ENCODE measurements around the gene ZNF383. TPM values are rescaled to one million over a fixed set of nuclear protein-coding genes. Genes with fewer than 3 reads are reported as not detected.
A peak's percentile ranks its signal among the peaks of the same experiment; 100 is the strongest.

The ZNF383 gene
- total RNA-seq, 1 experiment from 2014 or later, result 6.5 TPM

DNA sequence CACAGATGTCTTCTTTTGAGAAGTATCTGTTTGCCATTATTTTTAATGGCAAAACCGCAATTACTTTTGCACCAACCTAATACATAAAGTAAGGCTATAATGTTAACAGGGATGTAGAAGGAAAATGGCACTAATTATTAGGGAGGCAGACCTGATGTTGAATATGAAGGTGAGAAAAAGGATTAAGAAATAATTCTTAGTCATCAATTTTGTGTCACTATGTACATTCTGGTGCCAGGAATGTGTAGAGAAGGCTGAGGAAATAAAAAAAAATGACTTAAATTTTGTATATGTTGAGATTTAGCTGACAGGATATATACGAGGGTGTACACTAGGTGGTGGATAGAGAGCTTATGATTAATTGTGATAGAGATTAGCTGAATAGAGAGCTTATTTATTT is 20.2 kb upstream of the ZNF383 start:
- DNase-seq, result no peak

DNA sequence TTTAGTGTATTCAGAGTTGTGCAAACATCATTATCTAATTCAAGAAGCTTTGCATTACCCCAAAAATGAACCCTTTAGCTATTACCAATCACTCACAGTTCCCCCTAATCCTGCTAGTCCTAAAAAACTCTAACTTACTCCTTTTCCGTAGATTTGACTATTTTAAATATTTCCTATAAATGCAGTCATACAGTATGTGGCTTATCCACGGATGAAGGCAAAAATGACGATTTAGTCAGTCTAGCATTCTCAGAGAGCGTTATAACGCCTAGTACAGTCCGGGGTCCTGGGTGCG is 587 bp upstream of the ZNF383 start:
- intact Hi-C loops (cut with micrococcal nuclease; ENCODE audit: unreplicated experiment), result loop anchor here (5.0 to 10.0 kb wide), 2 partner anchors 377 to 530 kb away; partner anchors contain the start of genes ZNF540, ZNF567 and ZNF571

More for the DNA sequence above, 20.2 kb upstream of the ZNF383 start:
- POLR2A ChIA-PET (ENCODE audit: unreplicated experiment), result no interaction called here
- CTCF ChIA-PET, result no interaction called here
- Histone ChIP-seq H3K27me3 (ENCODE audit: insufficient read depth, low read depth) (no peaks in the 10 kb centered on the region), H3K79me2 (ENCODE audit: low read depth) (no peaks in the 10 kb centered on the region), H2AFZ (no peak overlapping the region), H3K4me3 (no peak overlapping the region), H3K4me2 (no peak overlapping the region), H3F3A (ENCODE audit: insufficient read depth, low read depth) (no peaks in the 10 kb centered on the region), H3K9me2 (ENCODE audit: insufficient read depth) (no peaks in the 10 kb centered on the region), H4K20me1 (ENCODE audit: insufficient read depth) (no peaks in the 10 kb centered on the region), H3K27ac (no peak overlapping the region), H3K9me3 (ENCODE audit: insufficient read depth, low read depth) (peaks cover 16% of the 10 kb centered on the region), H3K4me1 (replicated peaks; ENCODE audit: insufficient read depth) (no peaks in the 10 kb centered on the region), H3K36me3 (ENCODE audit: low read depth) (peaks cover 10% of the 10 kb centered on the region)
- no TSS peak for BruUV-seq (replicated peaks)
- intact Hi-C loops (cut with micrococcal nuclease; ENCODE audit: unreplicated experiment), result no loop called here
- no peak for TF ChIP-seq EZH2 (IDR thresholded peaks at IDR 0.05; ENCODE audit: low read depth)

DNA sequence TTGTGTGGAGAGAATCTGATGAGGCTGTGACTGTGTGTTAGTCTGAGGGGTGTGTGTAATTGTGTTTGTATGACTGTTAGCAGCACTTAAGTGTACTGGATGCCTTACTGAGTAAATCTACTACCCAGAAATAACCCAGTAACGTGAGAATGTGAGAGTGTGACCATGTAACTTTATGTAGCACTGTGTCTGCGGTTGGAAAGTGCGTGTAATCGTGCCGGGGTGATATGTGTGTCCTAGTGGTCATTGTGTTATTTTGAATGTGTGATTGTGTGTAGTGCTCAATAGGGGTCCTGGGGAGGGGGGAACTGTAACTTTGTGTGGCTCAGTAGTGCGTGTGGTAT is 550 bp downstream of the ZNF383 start:
- no peaks in the 10 kb centered on the region for H3K9me2 ChIP-seq (ENCODE audit: insufficient read depth)
- peak overlapping the region; percentile 96 for H2AFZ ChIP-seq
- H3K36me3 ChIP-seq (ENCODE audit: low read depth), result peaks cover 30% of the 10 kb centered on the region
- peak overlapping the region; percentile 88 for H3K4me3 ChIP-seq
- intact Hi-C loops (cut with micrococcal nuclease; ENCODE audit: unreplicated experiment), result loop anchor here (1.0 to 10.0 kb wide), 3 partner anchors 46 to 531 kb away; partner anchors contain the start of genes ZNF540, ZNF567, ZNF571 and ZNF585A
- H3K4me1 ChIP-seq (replicated peaks; ENCODE audit: insufficient read depth), result no peaks in the 10 kb centered on the region; the same call in 1 of the 2 replicates
- H3K27ac ChIP-seq, result no peak overlapping the region
- TF ChIP-seq CTCF (conservative IDR thresholded peaks at IDR 0.05), result no peak
- no peak for TF ChIP-seq EZH2 (IDR thresholded peaks at IDR 0.05; ENCODE audit: low read depth)
- peak overlapping the region; percentile 87 for H3K4me2 ChIP-seq
- H3F3A ChIP-seq (ENCODE audit: insufficient read depth, low read depth), result no peaks in the 10 kb centered on the region
- BruUV-seq (replicated peaks), result TSS peak; percentile 42
- H3K79me2 ChIP-seq (ENCODE audit: low read depth), result peaks cover 17% of the 10 kb centered on the region
- DNase-seq, result no peak
- ChIA-PET CTCF (no interaction called here), POLR2A (ENCODE audit: unreplicated experiment) (no interaction called here)
- peaks cover 20% of the 10 kb centered on the region; the same call in 1 of the 2 replicates for H3K9me3 ChIP-seq (ENCODE audit: insufficient read depth, low read depth)
- no peaks in the 10 kb centered on the region for H4K20me1 ChIP-seq (ENCODE audit: insufficient read depth)
- no peaks in the 10 kb centered on the region for H3K27me3 ChIP-seq (ENCODE audit: insufficient read depth, low read depth)

More for the DNA sequence above, 587 bp upstream of the ZNF383 start:
- Histone ChIP-seq H3F3A (ENCODE audit: insufficient read depth, low read depth) (no peaks in the 10 kb centered on the region), H3K79me2 (ENCODE audit: low read depth) (peaks cover 17% of the 10 kb centered on the region), H3K4me1 (replicated peaks; ENCODE audit: insufficient read depth) (no peaks in the 10 kb centered on the region; the same call in 1 of the 2 replicates), H3K27me3 (ENCODE audit: insufficient read depth, low read depth) (no peaks in the 10 kb centered on the region), H3K27ac (no peak overlapping the region), H3K4me2 (peak overlapping the region; percentile 87), H2AFZ (peak overlapping the region; percentile 96), H3K9me3 (ENCODE audit: insufficient read depth, low read depth) (peaks cover 16% of the 10 kb centered on the region; the same call in 1 of the 2 replicates), H3K9me2 (ENCODE audit: insufficient read depth) (no peaks in the 10 kb centered on the region), H3K4me3 (peak overlapping the region; percentile 88), H4K20me1 (ENCODE audit: insufficient read depth) (no peaks in the 10 kb centered on the region), H3K36me3 (ENCODE audit: low read depth) (peaks cover 23% of the 10 kb centered on the region)
- ChIA-PET CTCF (no interaction called here), POLR2A (ENCODE audit: unreplicated experiment) (interaction anchor here (0.5 to 0.9 kb wide), 6 partner anchors 139 to 728 kb away, joined by 3 to 11 read pairs (median 4); partner anchors contain the start of genes ZNF420, ZNF527 and ZNF566)
- no TSS peak for BruUV-seq (replicated peaks)
- no peak for DNase-seq
- TF ChIP-seq EZH2 (IDR thresholded peaks at IDR 0.05; ENCODE audit: low read depth) (no peak), CTCF (conservative IDR thresholded peaks at IDR 0.05) (no peak)

- intact Hi-C loops (cut with micrococcal nuclease; ENCODE audit: unreplicated experiment), result no loop called here
- Histone ChIP-seq H3K9me2 (ENCODE audit: insufficient read depth) (no peaks in the 10 kb centered on the region), H3K4me1 (replicated peaks; ENCODE audit: insufficient read depth) (no peaks in the 10 kb centered on the region; the same call in 1 of the 2 replicates), H2AFZ (no peak overlapping the region), H3K9me3 (ENCODE audit: insufficient read depth, low read depth) (peaks cover 24% of the 10 kb centered on the region; the same call in 1 of the 2 replicates), H4K20me1 (ENCODE audit: insufficient read depth) (no peaks in the 10 kb centered on the region), H3K27ac (no peak overlapping the region), H3K4me2 (no peak overlapping the region), H3K79me2 (ENCODE audit: low read depth) (peaks cover 17% of the 10 kb centered on the region), H3F3A (ENCODE audit: insufficient read depth, low read depth) (no peaks in the 10 kb centered on the region), H3K36me3 (ENCODE audit: low read depth) (peaks cover 40% of the 10 kb centered on the region), H3K4me3 (no peak overlapping the region), H3K27me3 (ENCODE audit: insufficient read depth, low read depth) (no peaks in the 10 kb centered on the region)
- TF ChIP-seq CTCF (conservative IDR thresholded peaks at IDR 0.05) (no peak), EZH2 (IDR thresholded peaks at IDR 0.05; ENCODE audit: low read depth) (no peak)
- POLR2A ChIA-PET (ENCODE audit: unreplicated experiment), result no interaction called here
- CTCF ChIA-PET, result interaction anchor here (0.7 kb wide), 1 partner anchor 385 kb away, joined by 12 read pairs; no protein-coding TSS in a partner anchor
- no peak for DNase-seq
- BruUV-seq (replicated peaks), result no TSS peak
Measured at GRCh38 chr19:37220383-37220782, 2.4 kb downstream of the ZNF383 start.
